ENCODE measurements around the gene PIGO.

GRCh38 chr9:35103660-35104191, 7.3 kb upstream of the PIGO start:
- no peak for TF ChIP-seq POLR2A (IDR thresholded peaks at IDR 0.05)
- TF ChIP-seq CTCF (IDR thresholded peaks at IDR 0.05), result no peak
